Stimulated activated CD4-positive, alpha-beta T cell treated with anti-CD3 and anti-CD28 coated beads, Interleukin-4, amount 100 ng/mL, for 4 hours (primary cell): ENCODE measurements around the gene CPEB1.

Experiments used
- DNase-seq, 2 experiments: peaks; one replicate each; pipeline ENCODE4 v3.0.0-alpha.2; 2020

Gene CPEB1

GRCh38 chr15:82580713-82581112 is 66.5 kb downstream of the CPEB1 start:
- DNase-seq, result no peak

- no peak for DNase-seq
These were observed 71.8 kb downstream of the CPEB1 start for GRCh38 chr15:82575335-82575734.

- DNase-seq, result no peak
These were observed 74.2 kb downstream of the CPEB1 start for GRCh38 chr15:82572986-82573385.

- DNase-seq, result no peak
These were observed 74.9 kb downstream of the CPEB1 start for GRCh38 chr15:82572311-82572710.

GRCh38 chr15:82571722-82572222 is 75.4 kb downstream of the CPEB1 start:
- DNase-seq, result no peak

- no peak for DNase-seq
These were observed 76.2 kb downstream of the CPEB1 start for GRCh38 chr15:82570721-82571508.

GRCh38 chr15:82569834-82570233 is 77.3 kb downstream of the CPEB1 start:
- no peak for DNase-seq

GRCh38 chr15:82568986-82569385 is 78.2 kb downstream of the CPEB1 start:
- no peak for DNase-seq

- no peak for DNase-seq
These were observed 79.5 kb downstream of the CPEB1 start for GRCh38 chr15:82567661-82568060.

- DNase-seq, result no peak
These were observed 80.5 kb downstream of the CPEB1 start for GRCh38 chr15:82566690-82567089.

GRCh38 chr15:82558502-82558901 is 88.7 kb downstream of the CPEB1 start:
- DNase-seq, result no peak

- no peak for DNase-seq
These were observed 90.7 kb downstream of the CPEB1 start for GRCh38 chr15:82556315-82557035.

- DNase-seq, result no peak
These were observed 92.3 kb downstream of the CPEB1 start for GRCh38 chr15:82554849-82555248.

GRCh38 chr15:82554351-82554750 is 92.8 kb downstream of the CPEB1 start:
- DNase-seq, result no peak

- DNase-seq, result no peak
These were observed 93.3 kb downstream of the CPEB1 start for GRCh38 chr15:82553846-82554245.

GRCh38 chr15:82552861-82553260 is 94.3 kb downstream of the CPEB1 start:
- no peak for DNase-seq

- no peak for DNase-seq
These were observed 95.4 kb downstream of the CPEB1 start for GRCh38 chr15:82551646-82552247.

GRCh38 chr15:82549199-82549665 is 97.9 kb downstream of the CPEB1 start:
- DNase-seq, result no peak

- no peak for DNase-seq
These were observed 98.5 kb downstream of the CPEB1 start for GRCh38 chr15:82548700-82549099.

GRCh38 chr15:82545478-82545877 is 101.7 kb downstream of the CPEB1 start:
- DNase-seq, result no peak

- no peak for DNase-seq
These were observed 102.2 kb downstream of the CPEB1 start for GRCh38 chr15:82545002-82545401.

GRCh38 chr15:82544431-82544830 is 102.7 kb downstream of the CPEB1 start:
- no peak for DNase-seq

- DNase-seq, result no peak
These were observed 104.0 kb downstream of the CPEB1 start for GRCh38 chr15:82543160-82543559.

- DNase-seq, result no peak
These were observed 106.2 kb downstream of the CPEB1 start for GRCh38 chr15:82540984-82541431.
